ENCODE measurements around the gene CILP2.

Gene CILP2

DNA sequence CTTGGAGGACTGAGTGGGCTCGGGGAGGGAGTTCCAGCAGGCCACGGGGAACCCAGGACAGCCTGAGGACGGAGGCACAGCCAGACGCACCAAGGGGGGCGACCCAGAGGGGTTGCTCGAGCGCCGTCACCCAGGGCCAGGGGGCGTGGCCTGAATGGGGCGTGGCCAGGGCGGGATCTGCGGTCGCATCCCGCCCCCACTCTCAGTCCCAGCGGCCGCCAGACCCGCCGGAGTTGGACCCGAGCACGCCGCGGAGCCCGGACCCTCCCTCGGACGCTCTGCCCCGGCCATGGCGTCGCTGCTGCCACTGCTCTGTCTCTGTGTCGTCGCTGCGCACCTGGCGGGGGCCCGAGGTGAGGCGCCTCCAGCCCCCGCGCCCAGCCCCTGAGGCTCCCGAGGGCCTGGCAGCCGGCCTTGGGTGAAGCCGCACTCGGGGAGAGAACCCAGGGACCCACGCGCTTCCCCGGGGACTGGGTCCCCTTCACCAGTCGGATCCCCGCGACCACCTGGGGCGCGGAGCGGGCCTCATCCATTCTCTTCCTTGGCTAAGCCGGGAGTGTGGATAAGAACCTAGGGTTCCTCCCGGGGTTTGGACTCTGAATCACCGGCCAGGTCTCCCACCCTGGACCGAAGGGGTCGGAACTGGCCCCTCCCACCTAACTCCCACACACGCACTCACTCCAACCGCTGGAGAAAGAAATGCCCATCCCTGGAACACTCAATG lies at the start of gene CILP2:
Gene CILP2 (plus strand): TSS at position 205 of the 724 bp plus-strand sequence. CDS start 85 bp downstream, at position 290.
- DNase-seq = no peak

GRCh38 chr19:19488875-19489690 lies 49.0 kb upstream of the CILP2 start:
- DNase-seq = peak; percentile 89

DNA sequence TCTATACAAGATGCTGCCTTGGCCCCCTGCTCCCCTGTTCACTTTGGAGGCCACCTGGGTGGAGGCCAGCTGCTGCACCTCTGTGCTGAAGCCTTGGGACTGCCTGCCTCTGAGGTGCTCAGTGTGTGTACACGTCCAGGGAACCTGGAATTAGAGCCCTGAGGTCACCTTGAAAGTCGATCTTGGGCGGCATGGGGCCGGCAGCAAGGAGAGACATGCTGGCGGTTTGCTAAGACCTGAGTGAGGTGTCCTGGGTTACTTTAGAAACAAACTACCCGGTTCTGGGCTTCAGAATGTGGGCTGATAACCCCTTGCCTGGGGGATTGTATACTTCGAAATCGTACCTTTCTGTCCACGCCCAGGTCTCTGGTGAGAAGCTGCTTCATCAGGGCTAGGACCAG lies 48.3 kb upstream of the CILP2 start:
- DNase-seq = no peak

- DNase-seq = peak; percentile 41
Measured at GRCh38 chr19:19490214-19490968, 47.7 kb upstream of the CILP2 start.

DNA sequence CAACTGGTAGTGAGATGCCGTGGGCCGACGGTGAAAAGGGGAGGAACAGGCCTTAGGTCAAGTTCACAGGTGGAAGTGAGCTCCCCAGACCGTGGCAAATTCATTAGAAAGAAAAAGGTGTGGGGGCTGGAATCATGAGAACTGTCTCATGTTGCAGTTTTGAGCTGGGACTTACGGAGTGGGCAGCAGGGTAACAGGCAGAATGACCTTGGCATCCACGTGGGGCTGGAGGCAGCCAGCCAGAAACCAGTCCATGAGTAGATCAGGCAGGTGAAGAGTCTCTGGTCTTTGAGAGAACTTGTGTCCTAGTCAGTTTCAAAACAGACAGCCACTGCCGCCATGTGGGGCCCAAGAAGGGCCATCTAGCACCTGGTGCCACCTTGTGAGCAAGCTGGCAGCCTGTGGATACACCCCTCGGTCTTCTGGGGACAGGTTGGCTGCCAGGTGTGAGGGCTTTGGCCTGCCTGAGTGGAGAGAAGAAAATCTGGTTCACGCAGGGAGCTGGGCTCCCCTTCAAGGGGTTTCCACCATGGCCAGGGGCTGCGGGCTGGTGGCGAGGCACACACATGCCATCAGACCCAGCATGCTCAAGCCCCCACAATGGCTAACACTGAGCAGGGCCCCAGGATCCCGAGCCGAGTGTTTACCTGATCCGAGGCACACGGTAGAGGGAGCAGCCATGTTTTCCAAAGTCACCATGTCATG lies 46.6 kb upstream of the CILP2 start:
- no peak for DNase-seq

GRCh38 chr19:19492026-19492610 lies 45.9 kb upstream of the CILP2 start:
- no peak for DNase-seq

GRCh38 chr19:19493841-19494546 lies 44.1 kb upstream of the CILP2 start:
- no peak for DNase-seq

GRCh38 chr19:19495614-19496603 lies 42.2 kb upstream of the CILP2 start:
- DNase-seq = no peak

DNA sequence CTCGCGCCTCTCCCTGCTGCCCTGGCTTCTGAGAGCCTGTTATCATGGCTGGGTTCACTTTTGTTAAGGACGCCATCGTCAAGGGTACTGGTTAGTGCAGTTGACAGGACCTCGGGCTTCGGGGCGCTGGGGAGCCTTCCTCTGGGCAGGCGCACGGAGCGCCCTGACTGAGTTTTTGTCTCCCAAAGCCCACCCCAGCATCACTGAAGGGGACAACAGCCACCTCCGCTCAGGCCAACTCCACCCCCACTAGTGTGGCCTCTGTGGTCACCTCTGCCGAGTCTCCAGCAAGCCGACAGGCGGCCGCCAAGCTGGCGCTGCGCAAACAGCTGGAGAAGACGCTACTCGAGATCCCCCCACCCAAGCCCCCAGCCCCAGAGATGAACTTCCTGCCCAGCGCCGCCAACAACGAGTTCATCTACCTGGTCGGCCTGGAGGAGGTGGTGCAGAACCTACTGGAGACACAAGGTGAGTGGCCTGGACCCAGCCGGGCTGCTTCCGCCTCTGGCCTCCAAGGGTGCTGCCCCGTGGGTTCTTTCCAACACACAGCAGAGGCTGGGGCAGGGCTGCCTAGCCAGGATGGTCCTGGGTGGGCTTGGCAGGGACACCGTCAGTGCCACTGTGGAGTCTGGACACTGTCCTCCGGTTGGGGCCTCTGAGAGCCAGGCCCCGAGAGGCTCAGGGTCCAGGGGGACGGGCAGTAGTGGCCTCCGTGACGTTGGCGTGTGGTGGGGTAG lies 39.6 kb upstream of the CILP2 start:
- no peak for DNase-seq

- DNase-seq = no peak
Measured at GRCh38 chr19:19499272-19499995, 38.6 kb upstream of the CILP2 start.

- DNase-seq = no peak
Measured at GRCh38 chr19:19500975-19501644, 37.0 kb upstream of the CILP2 start.

DNA sequence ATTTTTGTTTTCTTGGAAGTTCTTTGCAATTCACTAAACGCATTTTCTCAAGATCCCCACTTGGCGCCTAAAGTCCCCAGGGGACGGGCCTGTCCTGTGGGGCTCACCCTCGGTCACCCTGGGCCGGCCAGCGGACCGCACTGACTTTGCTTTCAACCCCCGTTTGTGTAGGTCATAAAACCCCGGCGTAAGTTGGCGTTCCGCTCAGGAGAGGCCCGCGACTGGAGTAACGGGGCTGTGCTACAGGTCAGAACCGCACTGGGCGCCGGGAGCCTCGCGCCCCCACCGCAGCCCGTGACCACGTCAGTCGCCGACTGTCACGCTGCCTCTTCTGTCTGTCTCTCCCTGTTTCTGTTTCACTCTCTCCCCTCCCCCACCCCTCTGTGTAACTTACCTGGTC lies 36.3 kb upstream of the CILP2 start:
- DNase-seq = no peak

- DNase-seq = no peak
Measured at GRCh38 chr19:19502281-19502680, 35.8 kb upstream of the CILP2 start.

DNA sequence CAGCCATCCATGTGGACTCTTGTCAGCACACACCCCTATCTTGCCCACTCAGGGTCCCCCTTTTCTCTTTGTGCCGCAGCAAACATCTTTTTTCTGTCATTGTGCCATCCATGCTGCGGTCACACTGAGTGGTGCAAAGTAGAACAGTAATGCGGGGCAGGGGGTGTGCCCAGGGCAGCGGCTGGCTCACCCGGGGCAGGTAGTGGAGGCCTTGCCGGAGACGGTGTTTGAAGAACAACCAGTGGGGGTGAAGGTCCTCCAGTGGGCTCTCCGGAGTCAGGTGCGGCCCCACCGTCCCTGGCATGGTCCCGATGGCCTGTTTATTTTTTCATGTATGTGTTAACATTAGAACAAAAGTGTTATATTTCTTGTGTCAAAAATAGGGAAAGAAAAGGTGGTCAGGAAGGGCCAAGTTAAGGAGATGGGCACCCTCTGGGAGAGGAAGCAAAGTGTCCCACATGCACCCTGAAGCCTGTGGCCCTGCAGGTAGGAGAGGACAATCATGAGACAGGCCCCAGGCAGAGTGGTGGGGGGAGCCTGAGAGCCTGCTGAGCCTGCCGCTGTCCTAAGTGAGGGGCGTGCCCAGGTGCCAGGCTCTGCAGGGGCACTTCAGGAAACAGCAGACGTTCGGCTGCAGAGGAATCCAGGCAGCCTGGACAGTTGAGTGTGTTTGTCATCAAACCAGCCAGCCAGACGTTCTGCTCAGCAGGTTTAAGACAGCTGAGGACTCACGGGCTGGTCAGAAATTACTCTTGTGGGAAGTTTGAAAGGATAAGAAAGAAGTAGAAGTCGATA lies 35.1 kb upstream of the CILP2 start:
- no peak for DNase-seq

GRCh38 chr19:19504754-19505668 lies 33.1 kb upstream of the CILP2 start:
- DNase-seq = no peak

GRCh38 chr19:19505669-19506326 lies 32.3 kb upstream of the CILP2 start:
- DNase-seq = no peak
